ENCODE data around the gene DYSF.

The DYSF gene

DNA sequence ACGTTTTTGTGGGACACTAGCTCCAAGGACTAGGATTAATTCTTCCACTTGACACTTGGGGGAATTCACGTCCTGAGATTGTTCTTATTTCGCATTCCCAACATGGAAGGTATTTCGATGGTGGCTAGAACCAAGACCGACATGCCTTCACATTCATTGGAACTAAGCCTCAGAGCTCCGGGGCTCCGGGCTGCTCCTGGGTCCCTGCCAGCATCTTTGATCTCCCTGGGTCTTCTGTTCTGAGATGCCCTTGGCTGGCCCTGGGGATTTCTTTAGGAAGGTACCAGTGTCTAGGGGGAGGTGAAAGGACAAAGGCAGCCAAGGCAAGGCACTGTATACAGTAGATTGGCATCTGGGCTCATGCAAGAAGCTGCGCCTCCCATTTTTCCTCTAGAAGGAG lies 76.8 kb downstream of the DYSF start:
- no peak overlapping the region for H2AFZ ChIP-seq (ENCODE audit: low read length)
- no peak overlapping the region for H3K9ac ChIP-seq (ENCODE audit: low read depth, low read length, poor library complexity, severe bottlenecking)
- no peaks in the 10 kb centered on the region for H3K27me3 ChIP-seq (ENCODE audit: insufficient read depth, low read length, poor library complexity, severe bottlenecking)
- no peaks in the 10 kb centered on the region for H3K9me2 ChIP-seq (replicated peaks; ENCODE audit: low read depth, low read length)
- H3K4me3 ChIP-seq (ENCODE audit: low read length, poor library complexity, severe bottlenecking) = no peak overlapping the region
- H3K4me1 ChIP-seq (ENCODE audit: insufficient read depth, low read length, poor library complexity, severe bottlenecking) = no peaks in the 10 kb centered on the region
- no peaks in the 10 kb centered on the region for H4K20me1 ChIP-seq (ENCODE audit: insufficient read depth, low read length, poor library complexity, severe bottlenecking)
- H3K4me2 ChIP-seq (ENCODE audit: low read depth, low read length, poor library complexity, severe bottlenecking) = no peak overlapping the region
- H3K79me2 ChIP-seq (ENCODE audit: insufficient read depth, low read length) = no peaks in the 10 kb centered on the region
- H3F3A ChIP-seq (ENCODE audit: low read depth) = no peaks in the 10 kb centered on the region
- no peaks in the 10 kb centered on the region for H3K9me3 ChIP-seq (ENCODE audit: insufficient read depth, low read depth, low read length)
- no peaks in the 10 kb centered on the region for H3K36me3 ChIP-seq (ENCODE audit: insufficient read depth, low read length)
- no peak for TF ChIP-seq CTCF (conservative IDR thresholded peaks at IDR 0.05; ENCODE audit: low read length)
- no peak for TF ChIP-seq EZH2phosphoT487 (IDR thresholded peaks at IDR 0.05; ENCODE audit: borderline replicate concordance)

GRCh38 chr2:71530641-71531332 lies 77.4 kb downstream of the DYSF start:
- Histone ChIP-seq H2AFZ (ENCODE audit: low read length) (no peak overlapping the region), H3K4me1 (ENCODE audit: insufficient read depth, low read length, poor library complexity, severe bottlenecking) (no peaks in the 10 kb centered on the region)
- TF ChIP-seq CTCF (conservative IDR thresholded peaks at IDR 0.05; ENCODE audit: low read length) (peak; percentile 81), EZH2phosphoT487 (IDR thresholded peaks at IDR 0.05; ENCODE audit: borderline replicate concordance) (no peak)

GRCh38 chr2:71531522-71532047 lies 78.2 kb downstream of the DYSF start:
- TF ChIP-seq EZH2phosphoT487 (IDR thresholded peaks at IDR 0.05; ENCODE audit: borderline replicate concordance) (no peak), CTCF (conservative IDR thresholded peaks at IDR 0.05; ENCODE audit: low read length) (no peak)
- H3K4me3 ChIP-seq (ENCODE audit: low read length, poor library complexity, severe bottlenecking) = no peak overlapping the region
- peak overlapping the region; percentile 12; the same call in 1 of the 2 replicates for H2AFZ ChIP-seq (ENCODE audit: low read length)
- H3F3A ChIP-seq (ENCODE audit: low read depth) = no peaks in the 10 kb centered on the region
- no peak overlapping the region for H3K9ac ChIP-seq (ENCODE audit: low read depth, low read length, poor library complexity, severe bottlenecking)
- H3K9me2 ChIP-seq (replicated peaks; ENCODE audit: low read depth, low read length) = no peaks in the 10 kb centered on the region
- no peaks in the 10 kb centered on the region for H3K27me3 ChIP-seq (ENCODE audit: insufficient read depth, low read length, poor library complexity, severe bottlenecking)
- H3K36me3 ChIP-seq (ENCODE audit: insufficient read depth, low read length) = no peaks in the 10 kb centered on the region
- H4K20me1 ChIP-seq (ENCODE audit: insufficient read depth, low read length, poor library complexity, severe bottlenecking) = no peaks in the 10 kb centered on the region
- H3K9me3 ChIP-seq (ENCODE audit: insufficient read depth, low read depth, low read length) = no peaks in the 10 kb centered on the region
- H3K4me1 ChIP-seq (ENCODE audit: insufficient read depth, low read length, poor library complexity, severe bottlenecking) = no peaks in the 10 kb centered on the region
- no peak overlapping the region for H3K4me2 ChIP-seq (ENCODE audit: low read depth, low read length, poor library complexity, severe bottlenecking)
- H3K79me2 ChIP-seq (ENCODE audit: insufficient read depth, low read length) = no peaks in the 10 kb centered on the region

More at GRCh38 chr2:71530641-71531332, 77.4 kb downstream of the DYSF start:
- Histone ChIP-seq H3K79me2 (ENCODE audit: insufficient read depth, low read length) (no peaks in the 10 kb centered on the region), H3K9ac (ENCODE audit: low read depth, low read length, poor library complexity, severe bottlenecking) (no peak overlapping the region), H3K9me3 (ENCODE audit: insufficient read depth, low read depth, low read length) (no peaks in the 10 kb centered on the region), H3K4me2 (ENCODE audit: low read depth, low read length, poor library complexity, severe bottlenecking) (no peak overlapping the region), H3K27me3 (ENCODE audit: insufficient read depth, low read length, poor library complexity, severe bottlenecking) (no peaks in the 10 kb centered on the region), H3K36me3 (ENCODE audit: insufficient read depth, low read length) (no peaks in the 10 kb centered on the region), H4K20me1 (ENCODE audit: insufficient read depth, low read length, poor library complexity, severe bottlenecking) (no peaks in the 10 kb centered on the region), H3F3A (ENCODE audit: low read depth) (no peaks in the 10 kb centered on the region), H3K9me2 (replicated peaks; ENCODE audit: low read depth, low read length) (no peaks in the 10 kb centered on the region), H3K4me3 (ENCODE audit: low read length, poor library complexity, severe bottlenecking) (no peak overlapping the region)
